Neural cell (in vitro differentiated cells): ENCODE data around the gene ERGIC3. TPM values are rescaled to one million over a fixed set of nuclear protein-coding genes. Genes with fewer than 3 reads are reported as not detected.

Experiments used
- H2AFZ ChIP-seq: fragments of 200-600, 300-800 bp; sonication (generic), shearing (Covaris generic); 2 replicates; pipeline ENCODE4 v1.6.0; 2014; ENCODE audit warnings: low read depth, mild to moderate bottlenecking, antibody characterized with exemption, low read length, moderate library complexity
- H3F3A ChIP-seq: fragments of 200-600 bp; shearing (Covaris generic); 2 replicates; pipeline ENCODE4 v1.6.1; 2016; ENCODE audit warnings: mild to moderate bottlenecking, moderate library complexity, mixed read lengths, antibody characterized with exemption, low read length; ENCODE audit not compliant: insufficient read depth, poor library complexity, severe bottlenecking
- H3K27ac ChIP-seq: fragments of 200-600, 300-800 bp; sonication (generic), shearing (Covaris generic); 2 replicates; pipeline ENCODE4 v1.5.1; 2014; ENCODE audit warnings: mild to moderate bottlenecking, low read length, moderate library complexity
- H3K27me3 ChIP-seq: fragments of 300-800, 200-600 bp; sonication (generic), shearing (Covaris generic); 2 replicates; pipeline ENCODE4 v1.6.0; 2014; ENCODE audit warnings: mild to moderate bottlenecking, low read depth, low read length, moderate library complexity; ENCODE audit not compliant: insufficient read depth
- H3K36me3 ChIP-seq: fragments of 300-800, 200-600 bp; sonication (generic), shearing (Covaris generic); 2 replicates; pipeline ENCODE4 v1.5.1; 2014; ENCODE audit warnings: mild to moderate bottlenecking, antibody characterized with exemption, low read length, moderate library complexity; ENCODE audit not compliant: insufficient read depth
- H3K4me2 ChIP-seq: fragments of 300-800, 200-600 bp; sonication (generic), shearing (Covaris generic); 2 replicates; pipeline ENCODE4 v1.6.0; 2014; ENCODE audit warnings: mild to moderate bottlenecking, low read length
- H3K4me3 ChIP-seq: fragments of 300-800, 200-600 bp; sonication (generic), shearing (Covaris generic); 2 replicates; pipeline ENCODE4 v1.5.1; 2014; ENCODE audit warnings: mild to moderate bottlenecking, low read length, moderate library complexity
- H3K79me2 ChIP-seq: fragments of 200-600 bp; shearing (Covaris generic); replicated peaks from 2 replicates; pipeline ENCODE4 v1.6.0; 2014; ENCODE audit warnings: mild to moderate bottlenecking, low read length, moderate library complexity; ENCODE audit not compliant: insufficient read depth
- H3K9ac ChIP-seq: fragments of 300-800, 200-600 bp; sonication (generic), shearing (Covaris generic); 2 replicates; pipeline ENCODE4 v1.6.1; 2016; ENCODE audit warnings: mild to moderate bottlenecking, low read length, mixed read lengths
- H3K9me2 ChIP-seq: fragments of 200-600 bp; shearing (Covaris generic); 2 replicates; pipeline ENCODE4 v1.6.1; 2016; ENCODE audit warnings: mild to moderate bottlenecking, low read length, mixed read lengths; ENCODE audit not compliant: insufficient read depth
- H3K9me3 ChIP-seq: fragments of 200-600, 300-800 bp; sonication (generic), shearing (Covaris generic); 2 replicates; pipeline ENCODE4 v1.6.1; 2016; ENCODE audit warnings: mild to moderate bottlenecking, mixed run types, low read length, moderate library complexity, mixed read lengths
- H4K20me1 ChIP-seq: fragments of 200-600 bp; shearing (Covaris generic); 2 replicates; pipeline ENCODE4 v1.6.1; 2016; ENCODE audit warnings: mild to moderate bottlenecking, mixed run types; ENCODE audit not compliant: insufficient read depth
- EP300 ChIP-seq: fragments of 450-650 bp; conservative IDR thresholded peaks from 2 replicates; pipeline ENCODE4 v1.6.1; 2014; ENCODE audit warnings: antibody characterized with exemption, mild to moderate bottlenecking, moderate library complexity; ENCODE audit not compliant: poor library complexity, severe bottlenecking
- EZH2 ChIP-seq: fragments of 200-600, 300-800 bp; shearing (Covaris generic), sonication (generic); IDR thresholded peaks from 2 replicates; pipeline ENCODE4 v1.6.1; 2014; ENCODE audit warnings: antibody characterized with exemption, low read length, borderline replicate concordance, mild to moderate bottlenecking; ENCODE audit not compliant: insufficient read depth, poor library complexity, severe bottlenecking
- MXI1 ChIP-seq: fragments of 450-650 bp; conservative IDR thresholded peaks from 2 replicates; pipeline ENCODE4 v1.6.1; 2014; ENCODE audit warnings: antibody characterized with exemption, mild to moderate bottlenecking; ENCODE audit not compliant: poor library complexity, severe bottlenecking
- POLR2AphosphoS5 ChIP-seq: IDR thresholded peaks from 2 replicates; pipeline ENCODE4 v1.6.1; 2012
- RAD21 ChIP-seq: fragments of 450-650 bp; conservative IDR thresholded peaks from 2 replicates; pipeline ENCODE4 v1.6.1; 2014; ENCODE audit warnings: antibody characterized with exemption, mild to moderate bottlenecking, moderate library complexity
- REST ChIP-seq: IDR thresholded peaks from 2 replicates; pipeline ENCODE4 v1.6.1; 2012; ENCODE audit warnings: borderline replicate concordance
- SMC3 ChIP-seq: fragments of 450-650 bp; conservative IDR thresholded peaks from 2 replicates; pipeline ENCODE4 v1.6.1; 2014; ENCODE audit warnings: antibody characterized with exemption, mild to moderate bottlenecking, moderate library complexity; ENCODE audit not compliant: poor library complexity
- TAF1 ChIP-seq: IDR thresholded peaks from 2 replicates; pipeline ENCODE4 v1.6.1; 2012; ENCODE audit warnings: low read depth
- polyA plus RNA-seq: library from polyadenylated mRNA; depleted of rRNA; stranded (reverse); fragments of >200 nt; gene quantifications from 2 replicates; pipeline ENCODE4 v1.2.3, GENCODE V29; 2014
- TF ChIP-seq, protein P1 (sequence below): fragments of 450-650 bp; IDR thresholded peaks from 2 replicates; pipeline ENCODE4 v1.5.1; 2014; ENCODE audit warnings: antibody characterized with exemption, mild to moderate bottlenecking, moderate library complexity; ENCODE audit not compliant: poor library complexity, severe bottlenecking

ERGIC3 gene
- polyA plus RNA-seq, 1 donor from 2014 or later: 385 TPM

DNA sequence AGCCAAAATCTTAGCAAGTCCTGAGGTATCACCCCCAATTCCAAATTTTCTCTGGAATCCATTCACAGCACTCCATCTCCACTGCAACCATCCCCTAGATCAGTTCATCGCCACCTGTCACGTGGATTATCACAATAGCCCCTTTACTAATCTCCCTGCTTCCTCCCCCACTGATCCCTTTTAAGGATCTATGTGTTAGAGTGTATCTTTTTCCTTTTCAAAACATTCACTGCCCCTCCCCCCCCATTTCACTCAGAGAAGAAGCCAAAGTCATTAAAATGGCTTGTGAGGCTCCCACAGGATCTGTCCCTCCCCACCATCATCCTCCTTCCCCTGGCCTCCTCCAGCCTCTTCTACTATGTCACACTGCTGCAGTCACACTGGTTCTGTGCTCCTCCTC is 55.3 kb downstream of the ERGIC3 start:
- Histone ChIP-seq H3K36me3 (no peaks in the 10 kb centered on the region), H3K9me3 (no peaks in the 10 kb centered on the region), H2AFZ (no peak overlapping the region), H3K79me2 (no peaks in the 10 kb centered on the region), H3K9me2 (no peaks in the 10 kb centered on the region), H3K4me2 (no peak overlapping the region), H4K20me1 (no peaks in the 10 kb centered on the region), H3K27me3 (peaks cover 22% of the 10 kb centered on the region), H3K27ac (no peak overlapping the region), H3K9ac (no peak overlapping the region), H3K4me3 (no peak overlapping the region), H3F3A (no peaks in the 10 kb centered on the region)
- TF ChIP-seq MXI1: no peak
- no peak for TF ChIP-seq TAF1
- no peak for TF ChIP-seq EZH2
- TF ChIP-seq POLR2AphosphoS5: no peak
- no peak for TF ChIP-seq REST
- TF ChIP-seq, protein P1, sequence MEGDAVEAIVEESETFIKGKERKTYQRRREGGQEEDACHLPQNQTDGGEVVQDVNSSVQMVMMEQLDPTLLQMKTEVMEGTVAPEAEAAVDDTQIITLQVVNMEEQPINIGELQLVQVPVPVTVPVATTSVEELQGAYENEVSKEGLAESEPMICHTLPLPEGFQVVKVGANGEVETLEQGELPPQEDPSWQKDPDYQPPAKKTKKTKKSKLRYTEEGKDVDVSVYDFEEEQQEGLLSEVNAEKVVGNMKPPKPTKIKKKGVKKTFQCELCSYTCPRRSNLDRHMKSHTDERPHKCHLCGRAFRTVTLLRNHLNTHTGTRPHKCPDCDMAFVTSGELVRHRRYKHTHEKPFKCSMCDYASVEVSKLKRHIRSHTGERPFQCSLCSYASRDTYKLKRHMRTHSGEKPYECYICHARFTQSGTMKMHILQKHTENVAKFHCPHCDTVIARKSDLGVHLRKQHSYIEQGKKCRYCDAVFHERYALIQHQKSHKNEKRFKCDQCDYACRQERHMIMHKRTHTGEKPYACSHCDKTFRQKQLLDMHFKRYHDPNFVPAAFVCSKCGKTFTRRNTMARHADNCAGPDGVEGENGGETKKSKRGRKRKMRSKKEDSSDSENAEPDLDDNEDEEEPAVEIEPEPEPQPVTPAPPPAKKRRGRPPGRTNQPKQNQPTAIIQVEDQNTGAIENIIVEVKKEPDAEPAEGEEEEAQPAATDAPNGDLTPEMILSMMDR: no peak
- TF ChIP-seq RAD21: no peak
- no peak for TF ChIP-seq SMC3
- no peak for TF ChIP-seq EP300

- Histone ChIP-seq H2AFZ (no peak overlapping the region), H3K4me2 (no peak overlapping the region), H3K4me3 (no peak overlapping the region), H3K27ac (no peak overlapping the region), H3K9me3 (no peaks in the 10 kb centered on the region), H3K36me3 (no peaks in the 10 kb centered on the region), H3K79me2 (no peaks in the 10 kb centered on the region), H3K9me2 (no peaks in the 10 kb centered on the region), H3F3A (no peaks in the 10 kb centered on the region), H4K20me1 (no peaks in the 10 kb centered on the region), H3K27me3 (peaks cover 29% of the 10 kb centered on the region), H3K9ac (no peak overlapping the region)
- TF ChIP-seq REST: no peak
- no peak for TF ChIP-seq RAD21
- no peak for TF ChIP-seq EP300
- no peak for TF ChIP-seq MXI1
- TF ChIP-seq TAF1: no peak
- no peak for TF ChIP-seq SMC3
- TF ChIP-seq POLR2AphosphoS5: no peak
- TF ChIP-seq, protein P1: no peak
- no peak for TF ChIP-seq EZH2
These were observed 56.6 kb downstream of the ERGIC3 start for GRCh38 chr20:35598476-35598875.
